Neuronal stem cell (in vitro differentiated cells): ENCODE results near the gene ACO2.

ENCODE experiments used
- DNase-seq: peaks from one replicate; pipeline ENCODE4 v3.0.0-alpha.2; 2013; ENCODE audit warnings: low spot score
- H2AFZ ChIP-seq: one replicate; pipeline ENCODE4 v1.6.1; 2013; ENCODE audit warnings: mild to moderate bottlenecking, low read length, inconsistent platforms
- H2AK5ac ChIP-seq: 2 replicates; pipeline ENCODE4 v1.6.1; 2013; ENCODE audit warnings: low read depth, mild to moderate bottlenecking, inconsistent platforms, low read length, moderate library complexity, mixed read lengths
- H2BK120ac ChIP-seq: 2 replicates; pipeline ENCODE4 v1.6.1; 2013; ENCODE audit warnings: low read depth, mild to moderate bottlenecking, inconsistent platforms, low read length, moderate library complexity, mixed read lengths
- H2BK12ac ChIP-seq: one replicate; pipeline ENCODE4 v1.6.1; 2013; ENCODE audit warnings: low read length, inconsistent platforms
- H2BK15ac ChIP-seq: 2 replicates; pipeline ENCODE4 v1.6.1; 2013; ENCODE audit warnings: mild to moderate bottlenecking, low read length, inconsistent platforms, mixed read lengths
- H2BK5ac ChIP-seq: one replicate; pipeline ENCODE4 v1.6.1; 2013; ENCODE audit warnings: inconsistent platforms, mild to moderate bottlenecking, low read length, moderate library complexity
- H3K14ac ChIP-seq: one replicate; pipeline ENCODE4 v1.6.1; 2013; ENCODE audit warnings: low read length, inconsistent platforms
- H3K18ac ChIP-seq: 2 replicates; pipeline ENCODE4 v1.6.1; 2013; ENCODE audit warnings: low read length, inconsistent platforms
- H3K23ac ChIP-seq: 2 replicates; pipeline ENCODE4 v1.6.1; 2013; ENCODE audit warnings: low read depth, mild to moderate bottlenecking, mixed read lengths, low read length, inconsistent platforms; ENCODE audit not compliant: poor library complexity
- H3K27ac ChIP-seq: replicated peaks from 3 replicates; pipeline ENCODE4 v1.5.1; 2013; ENCODE audit warnings: low read length, inconsistent platforms
- H3K27me3 ChIP-seq, 3 experiments: 2 replicates each; pipeline ENCODE4 v1.6.1; 2013; ENCODE audit warnings: low read length in 3 of 3, mild to moderate bottlenecking in 2 of 3, inconsistent platforms in 1 of 3, low read depth in 1 of 3, mixed read lengths in 1 of 3, moderate library complexity in 1 of 3; ENCODE audit not compliant: control insufficient read depth in 3 of 3, insufficient read depth in 3 of 3
- H3K36me3 ChIP-seq, 2 donors: replicated peaks in 1 of 2; 2 replicates each; pipeline ENCODE4 v1.6.1; 2013; ENCODE audit warnings: low read length in 2 of 2; ENCODE audit not compliant: control insufficient read depth in 2 of 2, insufficient read depth in 2 of 2
- H3K4ac ChIP-seq: 2 replicates; pipeline ENCODE4 v1.6.1; 2013; ENCODE audit warnings: inconsistent platforms, mild to moderate bottlenecking, low read length, moderate library complexity
- H3K4me1 ChIP-seq, 2 donors: 1 replicate in 1 of 2; 2 replicates in 1 of 2; pipeline ENCODE4 v1.6.1; 2013; ENCODE audit warnings: low read length in 2 of 2, low read depth in 1 of 2; ENCODE audit not compliant: control insufficient read depth in 2 of 2, insufficient read depth in 1 of 2
- H3K4me2 ChIP-seq: one replicate; pipeline ENCODE4 v1.6.1; 2013; ENCODE audit warnings: mild to moderate bottlenecking, low read length, inconsistent platforms; ENCODE audit not compliant: insufficient read depth, poor library complexity, severe bottlenecking
- H3K4me3 ChIP-seq, 2 donors: 2 replicates each; pipeline ENCODE4 v1.5.1; 2013; ENCODE audit warnings: low read length in 2 of 2, mild to moderate bottlenecking in 2 of 2, inconsistent platforms in 1 of 2, moderate library complexity in 1 of 2
- H3K79me1 ChIP-seq: one replicate; pipeline ENCODE4 v1.6.1; 2013; ENCODE audit warnings: low read depth, mild to moderate bottlenecking, inconsistent platforms, low read length, moderate library complexity
- H3K9ac ChIP-seq: one replicate; pipeline ENCODE4 v1.6.1; 2013; ENCODE audit warnings: mild to moderate bottlenecking, low read depth, low read length, inconsistent platforms; ENCODE audit not compliant: poor library complexity
- H3K9me3 ChIP-seq, 2 donors: replicated peaks in 1 of 2; 2 replicates each; pipeline versions ENCODE3 to v1.6.1; 2013; ENCODE audit warnings: low read length in 2 of 2, mild to moderate bottlenecking in 2 of 2, inconsistent platforms in 1 of 2, low read depth in 1 of 2, mixed read lengths in 1 of 2, moderate library complexity in 1 of 2; ENCODE audit not compliant: control insufficient read depth in 2 of 2, insufficient read depth in 1 of 2
- H4K8ac ChIP-seq: one replicate; pipeline ENCODE4 v1.6.1; 2013; ENCODE audit warnings: low read depth, mild to moderate bottlenecking, inconsistent platforms, low read length, moderate library complexity
- H4K91ac ChIP-seq: one replicate; pipeline ENCODE4 v1.6.1; 2013; ENCODE audit warnings: low read length, low read depth, mild to moderate bottlenecking, inconsistent platforms; ENCODE audit not compliant: poor library complexity
- WGBS, 2 donors: extraction: QIAGEN DNeasy Blood & Tissue Kit; methylation state at CpG; one replicate each; pipeline ENCODE4 v1.1.7; 2013; ENCODE audit warnings: missing lambda C conversion rate in 2 of 2, mixed read lengths in 1 of 2; ENCODE audit not compliant: insufficient read length in 2 of 2, insufficient replicate concordance in 1 of 2; ENCODE audit errors: extremely low coverage in 2 of 2; 5-methylcytosine and 5-hydroxymethylcytosine counted together

Gene ACO2

GRCh38 chr22:41491374-41492100 is 22.6 kb downstream of the ACO2 start:
- peaks cover 0 to 6% of the 10 kb centered on the region in 2 donors for H3K4me1 ChIP-seq
- H4K8ac ChIP-seq: no peak overlapping the region
- no peaks in the 10 kb centered on the region for H3K27me3 ChIP-seq
- DNase-seq: no peak
- H2BK120ac ChIP-seq: no peak overlapping the region
- no peak overlapping the region for H3K27ac ChIP-seq
- H2BK5ac ChIP-seq: no peak overlapping the region
- H3K4ac ChIP-seq: no peak overlapping the region
- no peak overlapping the region for H4K91ac ChIP-seq
- no peak overlapping the region for H3K14ac ChIP-seq
- H3K18ac ChIP-seq: no peak overlapping the region
- no peak overlapping the region for H3K4me3 ChIP-seq
- peaks cover 0 to 2% of the 10 kb centered on the region in 2 donors for H3K36me3 ChIP-seq
- no peak overlapping the region for H2AK5ac ChIP-seq
- no CpG with 5 or more reads among the region's 5 CpGs for WGBS, 2 donors
- H2BK15ac ChIP-seq: no peak overlapping the region
- H2AFZ ChIP-seq: no peak overlapping the region
- H3K23ac ChIP-seq: no peak overlapping the region
- no peak overlapping the region for H3K9ac ChIP-seq
- no peak overlapping the region for H3K4me2 ChIP-seq
- peaks cover 4% of the 10 kb centered on the region for H3K79me1 ChIP-seq
- no peak overlapping the region for H2BK12ac ChIP-seq
- peaks cover 0 to 2% of the 10 kb centered on the region in 2 donors for H3K9me3 ChIP-seq

GRCh38 chr22:41498303-41498835 is 29.5 kb downstream of the ACO2 start:
- no peak overlapping the region for H2BK120ac ChIP-seq
- no CpG with 5 or more reads among the region's 6 CpGs for WGBS, 2 donors
- DNase-seq: no peak

GRCh38 chr22:41499624-41500280 is 30.8 kb downstream of the ACO2 start:
- Histone ChIP-seq H4K91ac (no peak overlapping the region), H3K9me3 (peaks cover 0 to 2% of the 10 kb centered on the region in 2 donors), H2AK5ac (no peak overlapping the region), H3K4ac (no peak overlapping the region), H2BK12ac (peak overlapping the region; percentile 30), H3K27me3 (no peaks in the 10 kb centered on the region), H3K23ac (no peak overlapping the region), H2BK5ac (no peak overlapping the region), H3K36me3 (peaks cover 14 to 45% of the 10 kb centered on the region in 2 donors), H2BK120ac (no peak overlapping the region), H3K27ac (no peak overlapping the region), H3K14ac (no peak overlapping the region), H4K8ac (no peak overlapping the region), H2BK15ac (no peak overlapping the region), H3K4me3 (no peak overlapping the region), H2AFZ (no peak overlapping the region), H3K4me2 (no peak overlapping the region), H3K18ac (no peak overlapping the region), H3K4me1 (no peaks in the 10 kb centered on the region), H3K79me1 (peaks cover 7% of the 10 kb centered on the region), H3K9ac (no peak overlapping the region)
- WGBS, 2 donors: no CpG with 5 or more reads among the region's 10 CpGs
- no peak for DNase-seq

More at GRCh38 chr22:41498303-41498835, 29.5 kb downstream of the ACO2 start:
- Histone ChIP-seq H3K18ac (no peak overlapping the region), H3K27me3 (no peaks in the 10 kb centered on the region), H2AK5ac (no peak overlapping the region), H3K4me1 (no peaks in the 10 kb centered on the region), H2BK12ac (no peak overlapping the region), H3K9ac (no peak overlapping the region), H3K4me3 (no peak overlapping the region), H3K36me3 (peaks cover 15 to 32% of the 10 kb centered on the region in 2 donors), H3K14ac (no peak overlapping the region), H3K23ac (no peak overlapping the region), H3K4ac (no peak overlapping the region), H3K4me2 (no peak overlapping the region), H4K8ac (no peak overlapping the region), H3K9me3 (peaks cover 0 to 2% of the 10 kb centered on the region in 2 donors), H2AFZ (no peak overlapping the region), H4K91ac (no peak overlapping the region), H3K27ac (no peak overlapping the region), H3K79me1 (peaks cover 7% of the 10 kb centered on the region), H2BK5ac (no peak overlapping the region), H2BK15ac (no peak overlapping the region)

- Histone ChIP-seq H2BK15ac (no peak overlapping the region), H3K9ac (no peak overlapping the region), H2AFZ (no peak overlapping the region), H3K36me3 (peaks cover 15 to 51% of the 10 kb centered on the region in 2 donors), H3K4me2 (no peak overlapping the region), H3K4me3 (no peak overlapping the region), H3K27ac (no peak overlapping the region), H3K23ac (no peak overlapping the region), H3K18ac (no peak overlapping the region), H3K79me1 (peaks cover 7% of the 10 kb centered on the region), H2AK5ac (no peak overlapping the region), H2BK12ac (no peak overlapping the region), H3K4me1 (no peaks in the 10 kb centered on the region), H3K4ac (no peak overlapping the region), H4K91ac (no peak overlapping the region), H4K8ac (no peak overlapping the region), H3K27me3 (no peaks in the 10 kb centered on the region), H2BK120ac (no peak overlapping the region), H2BK5ac (no peak overlapping the region), H3K14ac (no peak overlapping the region), H3K9me3 (peaks cover 0 to under 1% of the 10 kb centered on the region in 2 donors)
- WGBS, 2 donors: no CpG with 5 or more reads among the region's 7 CpGs
- DNase-seq: no peak
These were observed 31.4 kb downstream of the ACO2 start for GRCh38 chr22:41500303-41500702.
